Stimulated activated CD4-positive, alpha-beta T cell treated with anti-CD3 and anti-CD28 coated beads, TNF-alpha, amount 100 ng/mL, for 24 hours (primary cell): ENCODE measurements around the gene CATSPER1.
"Not testable (repeated sequence)": the region's sequence is repeated elsewhere in the genome, so short reads cannot be mapped to it uniquely, and the experiment has no call there.

Source experiments
- DNase-seq, 3 experiments: peaks; one replicate each; pipeline ENCODE4 v3.0.0-alpha.2; 2020; ENCODE audit warnings: low read depth in 3 of 3

The CATSPER1 gene

GRCh38 chr11:66020618-66021357 is 5.5 kb downstream of the CATSPER1 start:
- no peak for DNase-seq

- DNase-seq: no peak
Measured at GRCh38 chr11:66020212-66020611, 6.1 kb downstream of the CATSPER1 start.

- DNase-seq: no peak
Measured at GRCh38 chr11:66017321-66017720, 9.0 kb downstream of the CATSPER1 start.

- DNase-seq: no peak
Measured at GRCh38 chr11:66016793-66017177, 9.5 kb downstream of the CATSPER1 start.

- DNase-seq: no peak
Measured at GRCh38 chr11:66015936-66016792, 10.1 kb downstream of the CATSPER1 start.

GRCh38 chr11:66015454-66015881 is 10.8 kb downstream of the CATSPER1 start:
- DNase-seq: no peak

GRCh38 chr11:66014804-66015453 is 11.3 kb downstream of the CATSPER1 start:
- no peak for DNase-seq

- DNase-seq: no peak
Measured at GRCh38 chr11:66013762-66014100, 12.5 kb downstream of the CATSPER1 start.

- DNase-seq: no peak
Measured at GRCh38 chr11:66012946-66013761, 13.1 kb downstream of the CATSPER1 start.

GRCh38 chr11:66012371-66012945 is 13.8 kb downstream of the CATSPER1 start:
- no peak for DNase-seq

- DNase-seq: no peak
Measured at GRCh38 chr11:66011785-66012303, 14.4 kb downstream of the CATSPER1 start, which contains the start of gene CST6. TSS of gene CST6 (plus strand) at chr11:66012008. CDS start at chr11:66012045, 37 bp downstream.

- DNase-seq: no peak
Measured at GRCh38 chr11:66011239-66011784, 15.0 kb downstream of the CATSPER1 start.

GRCh38 chr11:66010036-66010435 is 16.2 kb downstream of the CATSPER1 start:
- DNase-seq: not testable (repeated sequence)

GRCh38 chr11:66008468-66009101 is 17.7 kb downstream of the CATSPER1 start:
- no peak for DNase-seq

GRCh38 chr11:66008095-66008467 is 18.2 kb downstream of the CATSPER1 start:
- no peak for DNase-seq

GRCh38 chr11:66007201-66007634 is 19.1 kb downstream of the CATSPER1 start:
- no peak for DNase-seq

- DNase-seq: no peak
Measured at GRCh38 chr11:66006891-66007176, 19.4 kb downstream of the CATSPER1 start.

GRCh38 chr11:66006134-66006890 is 20.0 kb downstream of the CATSPER1 start:
- DNase-seq: no peak

- no peak for DNase-seq
Measured at GRCh38 chr11:66004186-66004585, 22.1 kb downstream of the CATSPER1 start.

GRCh38 chr11:66003291-66003690 is 23.0 kb downstream of the CATSPER1 start:
- DNase-seq: no peak
